Mesothelial cell of epicardium (in vitro differentiated cells): ENCODE measurements around the gene SMIM22. TPM values are rescaled to one million over a fixed set of nuclear protein-coding genes. Genes with fewer than 3 reads are reported as not detected.

Experiments
- DNase-seq, 2 experiments: peaks; one replicate each; pipeline ENCODE4 v3.0.0; 2021; ENCODE audit warnings: low spot score in 2 of 2; ENCODE audit not compliant: unreplicated experiment in 2 of 2
- H3K27ac Mint-ChIP-seq: 2 replicates; pipeline ENCODE4 v1.8.0; 2021; ENCODE audit warnings: mixed read lengths
- H3K27me3 Mint-ChIP-seq: 2 replicates; pipeline ENCODE4 v1.8.0; 2021; ENCODE audit warnings: low read depth, mixed read lengths
- H3K36me3 Mint-ChIP-seq: 2 replicates; pipeline ENCODE4 v1.8.0; 2021; ENCODE audit warnings: mixed read lengths
- H3K4me1 Mint-ChIP-seq: 2 replicates; pipeline ENCODE4 v1.8.0; 2021; ENCODE audit warnings: mixed read lengths
- H3K4me3 Mint-ChIP-seq: 2 replicates; pipeline ENCODE4 v1.8.0; 2021; ENCODE audit warnings: mild to moderate bottlenecking, moderate library complexity, mixed read lengths
- H3K9me3 Mint-ChIP-seq: 2 replicates; pipeline ENCODE4 v1.8.0; 2021; ENCODE audit warnings: mixed read lengths
- CTCF ChIP-seq: fragments of 200-600 bp; sonication (generic); IDR thresholded peaks from one replicate; pipeline ENCODE4 v1.5.0; 2021; ENCODE audit warnings: antibody characterized with exemption; ENCODE audit not compliant: unreplicated experiment
- total RNA-seq: library from RNA; stranded (reverse); gene quantifications from 3 replicates; pipeline ENCODE4 v1.2.1, GENCODE V29; 2021

SMIM22 gene
- total RNA-seq, 1 donor from 2014 or later: not detected

GRCh38 chr16:4830408-4830807, 35.2 kb downstream of the SMIM22 start:
- no peak for DNase-seq
- no peak overlapping the region for H3K27ac Mint-ChIP-seq
- no peaks in the 10 kb centered on the region for H3K9me3 Mint-ChIP-seq
- H3K27me3 Mint-ChIP-seq: no peaks in the 10 kb centered on the region
- TF ChIP-seq CTCF: no peak
- peaks cover 40% of the 10 kb centered on the region for H3K36me3 Mint-ChIP-seq
- no peak overlapping the region for H3K4me3 Mint-ChIP-seq
- H3K4me1 Mint-ChIP-seq: no peaks in the 10 kb centered on the region

DNA sequence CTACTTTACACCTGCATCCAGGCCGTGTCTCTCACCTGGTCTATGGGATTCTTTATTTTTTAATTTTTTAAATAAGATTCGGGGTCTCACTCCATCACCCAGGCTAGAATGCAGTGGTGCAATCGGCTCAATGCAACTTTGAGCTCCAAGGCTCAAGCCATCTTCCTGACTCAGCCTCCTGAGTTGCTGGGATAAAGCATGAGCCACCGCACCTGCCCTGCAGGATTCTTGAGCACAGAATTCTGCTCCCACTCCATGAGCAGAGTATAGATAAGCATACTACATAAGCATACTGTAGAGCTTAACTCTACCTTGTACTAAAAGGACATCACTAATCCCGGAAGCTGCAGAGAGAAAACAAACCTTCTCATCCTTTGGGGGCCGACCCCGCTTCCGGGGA, 36.4 kb downstream of the SMIM22 start:
- Mint-ChIP-seq H3K27me3 (no peaks in the 10 kb centered on the region), H3K4me1 (no peaks in the 10 kb centered on the region), H3K36me3 (peaks cover 44% of the 10 kb centered on the region), H3K9me3 (no peaks in the 10 kb centered on the region), H3K27ac (no peak overlapping the region), H3K4me3 (no peak overlapping the region)
- no peak for DNase-seq
- no peak for TF ChIP-seq CTCF

DNA sequence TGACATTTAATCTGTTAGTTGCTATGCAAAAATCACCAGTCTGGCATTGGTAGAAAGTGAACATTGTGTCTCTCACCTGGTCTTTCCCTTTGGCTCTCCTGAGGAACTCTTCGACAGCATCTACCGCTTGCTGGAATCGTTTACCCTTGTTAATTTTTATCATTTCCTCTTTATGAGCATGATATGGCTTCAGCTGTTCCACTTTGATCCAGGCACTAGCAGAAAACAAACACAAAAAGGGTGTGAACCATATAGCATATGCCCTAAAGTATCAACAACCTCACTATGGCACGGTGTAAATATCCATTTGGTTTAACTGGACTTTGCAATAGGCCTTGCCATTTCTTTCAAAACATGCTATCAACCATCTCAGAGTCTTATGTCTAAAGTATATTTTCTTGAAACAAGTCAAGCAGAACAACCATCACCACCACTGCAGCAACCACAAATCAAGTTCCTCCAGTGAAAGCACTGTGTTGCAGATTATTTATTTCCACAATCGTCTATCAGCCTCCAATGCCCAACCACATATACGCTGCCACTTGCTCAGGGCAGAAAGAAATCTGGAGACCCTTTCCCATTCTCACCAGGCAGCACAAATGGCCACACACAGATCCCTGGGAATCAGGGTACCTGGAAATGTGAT, 37.7 kb downstream of the SMIM22 start:
- Mint-ChIP-seq H3K4me1 (no peaks in the 10 kb centered on the region), H3K27me3 (no peaks in the 10 kb centered on the region), H3K36me3 (peaks cover 48% of the 10 kb centered on the region), H3K27ac (no peak overlapping the region), H3K9me3 (no peaks in the 10 kb centered on the region), H3K4me3 (no peak overlapping the region)
- TF ChIP-seq CTCF: no peak
- DNase-seq: no peak

DNA sequence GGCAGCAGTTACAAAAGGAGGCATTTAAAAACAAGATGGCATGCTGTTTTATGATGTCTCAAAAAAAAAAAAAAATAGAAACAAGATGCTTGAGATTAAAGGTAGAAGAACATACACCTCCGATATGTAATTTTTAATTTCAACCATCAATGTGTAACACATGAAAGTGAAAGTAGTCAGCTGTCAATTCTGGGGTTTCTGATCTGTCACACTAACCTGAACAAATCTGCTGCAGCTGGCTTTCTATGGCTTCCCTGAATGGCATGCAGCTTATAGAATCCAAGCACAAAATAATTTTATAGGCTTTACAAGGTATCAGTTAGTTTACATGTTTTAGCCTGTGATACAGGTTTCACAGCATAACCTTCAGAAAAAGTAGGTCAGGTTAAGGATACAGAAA, 38.4 kb downstream of the SMIM22 start:
- H3K9me3 Mint-ChIP-seq: no peaks in the 10 kb centered on the region
- DNase-seq: no peak
- no peak overlapping the region for H3K27ac Mint-ChIP-seq
- H3K4me3 Mint-ChIP-seq: no peak overlapping the region
- H3K4me1 Mint-ChIP-seq: no peaks in the 10 kb centered on the region
- H3K27me3 Mint-ChIP-seq: no peaks in the 10 kb centered on the region
- peaks cover 44% of the 10 kb centered on the region for H3K36me3 Mint-ChIP-seq
- TF ChIP-seq CTCF: no peak

DNA sequence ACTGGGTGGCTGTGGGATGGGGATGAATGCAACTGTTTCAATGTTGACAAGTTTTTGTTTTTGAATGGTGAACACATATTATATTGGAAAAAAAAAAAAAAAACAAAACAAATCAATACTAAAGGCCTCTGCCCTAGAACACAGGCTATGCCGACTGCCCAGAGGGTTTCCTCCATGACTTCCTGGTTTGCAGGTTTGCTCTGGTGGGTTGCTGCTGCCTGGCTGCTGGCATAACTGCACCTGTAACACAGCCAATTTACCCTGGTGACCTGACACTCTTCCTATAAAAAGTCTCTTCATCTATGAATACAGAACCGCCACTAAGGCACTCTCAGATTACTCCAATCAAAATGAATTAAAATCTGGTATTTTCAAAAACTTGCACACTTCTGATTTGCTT, 41.6 kb downstream of the SMIM22 start:
- Mint-ChIP-seq H3K4me3 (no peak overlapping the region), H3K27me3 (no peaks in the 10 kb centered on the region), H3K27ac (no peak overlapping the region), H3K4me1 (no peaks in the 10 kb centered on the region), H3K9me3 (no peaks in the 10 kb centered on the region), H3K36me3 (peaks cover 36% of the 10 kb centered on the region)
- TF ChIP-seq CTCF: no peak
- no peak for DNase-seq
